Stimulated activated CD4-positive, alpha-beta T cell treated with anti-CD3 and anti-CD28 coated beads, Interleukin-2, amount 100 ng/mL, for 48 hours (primary cell): ENCODE results near the gene FETUB.
"Not testable (repeated sequence)": the region's sequence is repeated elsewhere in the genome, so short reads cannot be mapped to it uniquely, and the experiment has no call there.

Experiments used
- DNase-seq, 2 donors: peaks; one replicate each; pipeline ENCODE4 v3.0.0-alpha.2; 2020

The FETUB gene

DNA sequence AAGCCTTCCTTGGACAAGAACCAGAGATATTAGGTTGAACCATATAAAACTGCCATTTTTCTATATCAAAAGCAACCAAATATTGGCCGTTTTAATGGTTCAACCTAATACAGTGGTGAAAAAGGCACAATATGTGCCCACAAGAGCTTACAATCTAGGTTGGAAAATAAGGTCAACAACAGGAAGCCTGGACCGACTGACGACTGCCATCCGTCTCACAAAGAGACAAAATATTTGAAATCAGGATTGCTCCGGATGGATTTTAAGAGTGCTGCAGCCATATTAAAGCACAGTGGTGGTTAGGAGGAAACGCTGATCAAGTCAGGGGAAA is 26.0 kb upstream of the FETUB start:
- DNase-seq = no peak

GRCh38 chr3:186614597-186615483 is 25.4 kb upstream of the FETUB start:
- DNase-seq = peak; percentile 70 to 78

- DNase-seq = no peak
Measured at GRCh38 chr3:186616299-186616617, 23.9 kb upstream of the FETUB start.

- peak; percentile 77 to 82 for DNase-seq
Measured at GRCh38 chr3:186617036-186617946, 22.9 kb upstream of the FETUB start.

GRCh38 chr3:186618318-186618938 is 21.8 kb upstream of the FETUB start:
- DNase-seq = no peak

- no peak for DNase-seq
Measured at GRCh38 chr3:186619787-186620212, 20.4 kb upstream of the FETUB start.

GRCh38 chr3:186620213-186621092 is 19.7 kb upstream of the FETUB start:
- DNase-seq = no peak

DNA sequence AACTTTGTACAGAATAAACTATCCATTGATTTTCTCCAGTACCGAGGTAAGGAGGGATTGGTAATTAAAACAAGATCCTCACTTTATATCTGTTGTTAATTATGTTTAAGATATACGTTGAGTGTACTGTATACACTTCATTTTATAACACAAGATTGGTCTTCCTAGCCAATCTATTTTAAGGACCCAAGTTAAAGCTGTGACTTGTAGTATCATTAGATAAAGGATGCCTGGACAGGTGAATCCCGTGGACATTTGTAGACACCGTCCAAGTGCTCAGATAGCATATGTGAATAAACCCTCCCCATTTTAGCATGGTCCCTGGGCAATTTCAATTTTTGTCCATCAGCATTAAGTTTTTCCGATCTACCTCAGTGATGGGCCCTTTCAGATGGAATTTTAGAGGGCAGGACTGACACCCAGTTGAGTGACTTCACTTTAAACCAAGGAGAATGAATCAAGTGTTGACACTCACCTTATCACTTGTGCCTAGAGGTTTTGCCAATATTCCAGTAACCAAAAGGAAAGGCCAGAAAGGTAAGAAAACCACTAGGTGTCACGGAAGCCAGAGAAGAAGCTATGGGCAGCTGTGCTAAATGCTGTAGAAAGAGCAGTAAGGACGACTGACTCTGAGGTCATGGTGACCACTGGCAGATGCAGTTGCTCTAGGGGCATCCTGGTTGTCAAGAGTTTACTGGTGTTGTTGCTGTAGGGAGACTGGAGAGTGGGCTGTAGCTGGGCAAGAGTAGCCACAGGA is 18.1 kb upstream of the FETUB start:
- no peak for DNase-seq

DNA sequence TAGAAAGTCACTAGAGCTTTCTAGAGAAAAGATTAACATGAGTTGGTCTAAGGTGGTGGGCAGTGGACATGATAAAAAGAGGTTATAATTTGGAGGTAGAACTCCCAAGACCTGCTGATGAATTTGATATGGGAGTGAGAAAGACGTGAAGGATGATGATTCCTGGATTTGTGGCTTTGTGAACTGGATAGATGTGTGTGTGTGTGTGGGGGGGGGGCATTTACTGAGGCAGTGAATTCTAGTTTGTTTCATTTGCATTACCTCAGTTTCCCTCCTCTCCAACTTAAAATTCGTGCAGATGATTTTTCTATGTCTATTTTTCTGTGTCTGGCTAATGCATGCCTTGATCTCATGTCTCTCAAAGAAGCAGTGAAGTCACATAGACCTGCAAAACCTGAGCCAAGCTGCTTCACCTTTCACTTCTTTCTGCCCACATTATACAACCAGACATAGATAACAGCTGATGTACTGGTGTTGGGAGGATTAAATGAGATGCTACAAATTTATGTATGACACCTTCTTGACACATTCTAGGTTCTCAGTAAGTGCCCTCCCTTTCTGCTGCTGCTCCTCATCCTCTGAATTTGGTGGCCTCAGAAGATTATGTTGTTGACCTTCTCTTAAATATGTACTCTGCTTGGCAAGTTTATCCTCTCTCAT is 17.4 kb upstream of the FETUB start:
- DNase-seq = no peak

GRCh38 chr3:186624598-186624997 is 15.6 kb upstream of the FETUB start:
- no peak for DNase-seq

- no peak for DNase-seq
Measured at GRCh38 chr3:186625600-186626042, 14.6 kb upstream of the FETUB start.

- no peak for DNase-seq
Measured at GRCh38 chr3:186626254-186626847, 13.8 kb upstream of the FETUB start.

GRCh38 chr3:186627852-186628414 is 12.3 kb upstream of the FETUB start:
- DNase-seq = no peak

GRCh38 chr3:186628756-186629155 is 11.4 kb upstream of the FETUB start:
- DNase-seq = no peak

DNA sequence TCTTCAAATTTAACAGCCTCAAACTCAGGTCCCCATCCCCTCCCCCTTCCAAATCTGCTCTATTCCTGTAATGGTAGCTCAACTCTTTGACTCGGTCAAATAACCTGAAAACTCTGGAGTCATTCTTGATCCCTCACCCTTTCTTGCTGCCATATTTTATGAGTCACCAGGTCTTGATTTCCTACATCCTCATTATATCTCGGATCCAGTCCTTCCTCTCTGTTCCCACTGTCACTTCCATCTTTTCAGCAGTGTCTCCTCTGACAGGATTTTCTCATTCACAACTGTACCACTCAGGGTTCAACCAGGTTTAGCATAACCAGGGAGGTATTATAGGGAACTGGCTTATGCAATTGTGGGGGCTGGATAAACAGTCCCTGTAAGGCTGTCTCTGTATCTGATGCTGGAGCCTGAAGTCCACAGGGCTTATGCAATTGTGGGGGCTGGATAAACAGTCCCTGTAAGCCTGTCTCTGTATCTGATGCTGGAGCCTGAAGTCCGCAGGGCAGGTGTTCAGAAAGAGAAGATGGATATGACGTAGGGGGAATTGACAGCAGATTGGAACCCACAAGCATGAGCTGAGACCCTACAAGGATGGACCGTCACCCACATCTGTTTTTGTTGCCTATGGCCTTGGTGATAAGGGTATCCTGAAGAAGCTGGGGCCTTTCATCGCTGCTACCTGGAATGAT is 9.1 kb upstream of the FETUB start:
- no peak for DNase-seq

DNA sequence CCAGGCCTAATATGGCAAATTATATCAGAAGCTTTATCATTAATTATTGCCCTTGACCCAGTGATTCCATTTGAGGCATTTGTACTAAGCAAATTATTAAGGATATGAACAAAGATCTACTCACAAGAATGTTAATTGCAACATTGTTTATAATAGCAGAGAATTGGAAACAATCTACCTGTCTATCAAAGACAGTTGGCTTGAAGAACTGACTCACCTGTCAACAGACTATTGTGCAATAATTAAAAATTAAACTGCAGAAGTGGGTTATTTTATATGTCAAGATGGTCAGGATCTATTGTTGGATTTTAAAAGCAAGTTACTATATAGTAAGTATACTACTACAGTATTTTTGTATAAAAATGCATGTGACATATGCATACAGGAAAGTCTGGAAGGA is 6.7 kb upstream of the FETUB start:
- DNase-seq = no peak

- not testable (repeated sequence) for DNase-seq
Measured at GRCh38 chr3:186634207-186634606, 6.0 kb upstream of the FETUB start.

DNA sequence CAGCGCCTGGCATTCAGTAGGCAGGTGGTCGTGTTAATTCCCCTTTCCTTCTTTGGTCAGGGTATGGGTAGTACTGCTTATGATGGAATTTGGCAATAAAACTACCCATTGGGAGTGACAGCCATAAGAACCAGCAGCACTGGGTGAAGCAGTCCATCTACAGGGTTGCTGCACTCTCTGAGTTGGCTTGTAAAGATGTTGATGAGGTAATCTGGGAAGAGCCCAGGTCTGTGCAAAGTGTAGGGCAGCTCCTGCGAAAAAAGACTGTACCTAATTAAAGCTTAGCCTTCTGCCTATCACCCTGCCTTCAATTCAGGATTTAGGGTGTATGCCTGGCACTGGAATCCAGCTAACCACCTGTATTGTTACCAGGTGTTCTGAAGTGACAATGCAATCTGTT is 4.7 kb upstream of the FETUB start:
- DNase-seq = no peak

GRCh38 chr3:186636536-186636935 is 3.7 kb upstream of the FETUB start:
- DNase-seq = no peak

- no peak for DNase-seq
Measured at GRCh38 chr3:186637686-186638085, 2.5 kb upstream of the FETUB start.
